ENCODE results near the gene PCDHA7. TPM values are rescaled to one million over a fixed set of nuclear protein-coding genes. Genes with fewer than 3 reads are reported as not detected.

Gene PCDHA7
- polyA plus RNA-seq, 1 donor: 0.31 TPM

Other genes starting within 250 kb of the PCDHA7 start
- gene CD14, start 201.1 kb upstream of the PCDHA7 start, polyA plus RNA-seq: 13.2 TPM
- gene TMCO6, start 194.8 kb upstream of the PCDHA7 start, polyA plus RNA-seq: 15.3 TPM
- gene NDUFA2, start 186.6 kb upstream of the PCDHA7 start, polyA plus RNA-seq: 77.8 TPM
- gene IK, start 186.4 kb upstream of the PCDHA7 start, polyA plus RNA-seq: 104 TPM
- gene WDR55, start 169.4 kb upstream of the PCDHA7 start, polyA plus RNA-seq: 19.9 TPM
- 0.22 TPM for gene DND1, start 160.7 kb upstream of the PCDHA7 start, polyA plus RNA-seq
- 55.4 TPM for gene HARS1, start 142.9 kb upstream of the PCDHA7 start, polyA plus RNA-seq
- 39.2 TPM for gene HARS2, start 142.8 kb upstream of the PCDHA7 start, polyA plus RNA-seq
- gene ZMAT2, start 133.8 kb upstream of the PCDHA7 start, polyA plus RNA-seq: 78.7 TPM
- gene PCDHA1, start 48.1 kb upstream of the PCDHA7 start, polyA plus RNA-seq: 0.55 TPM
- 0.81 TPM for gene PCDHA2, start 39.4 kb upstream of the PCDHA7 start, polyA plus RNA-seq
- 0.85 TPM for gene PCDHA3, start 33.2 kb upstream of the PCDHA7 start, polyA plus RNA-seq
- 1.3 TPM for gene PCDHA4, start 27.2 kb upstream of the PCDHA7 start, polyA plus RNA-seq
- gene PCDHA5, start 12.7 kb upstream of the PCDHA7 start, polyA plus RNA-seq: 0.46 TPM
- gene PCDHA6, start 6.3 kb upstream of the PCDHA7 start, polyA plus RNA-seq: 0.85 TPM
- 0.43 TPM for gene PCDHA8, start 6.9 kb downstream of the PCDHA7 start, polyA plus RNA-seq
- 0.24 TPM for gene PCDHA9, start 14.1 kb downstream of the PCDHA7 start, polyA plus RNA-seq
- 1.1 TPM for gene PCDHA10, start 21.6 kb downstream of the PCDHA7 start, polyA plus RNA-seq
- gene PCDHA11, start 34.7 kb downstream of the PCDHA7 start, polyA plus RNA-seq: 1.3 TPM
- 0.48 TPM for gene PCDHA12, start 41.0 kb downstream of the PCDHA7 start, polyA plus RNA-seq
- 0.72 TPM for gene PCDHA13, start 47.9 kb downstream of the PCDHA7 start, polyA plus RNA-seq
- 1.2 TPM for gene PCDHAC1, start 92.0 kb downstream of the PCDHA7 start, polyA plus RNA-seq
- gene PCDHAC2, start 132.2 kb downstream of the PCDHA7 start, polyA plus RNA-seq: 2.4 TPM
- gene PCDHB1, start 217.1 kb downstream of the PCDHA7 start, polyA plus RNA-seq: 0.31 TPM

Measured in large intestine (tissue), 1 donor.